GM06990 (cell line): ENCODE results near the gene RFLNA.

Experiments
- DNase-seq: peaks from one replicate; pipeline ENCODE4 v3.0.0-alpha.2; 2011; ENCODE audit not compliant: insufficient read length; ENCODE audit errors: extremely low read depth
- H3K27me3 ChIP-seq: replicated peaks from 2 replicates; pipeline ENCODE4 v1.6.0; 2011; ENCODE audit warnings: low read length; ENCODE audit not compliant: control insufficient read depth, insufficient read depth
- H3K36me3 ChIP-seq: 2 replicates; pipeline ENCODE4 v1.5.1; 2011; ENCODE audit warnings: low read length; ENCODE audit not compliant: control insufficient read depth, insufficient read depth
- H3K4me3 ChIP-seq: replicated peaks from 2 replicates; pipeline ENCODE4 v1.5.1; 2011; ENCODE audit warnings: low read depth, mild to moderate bottlenecking, control low read depth, low read length
- TF ChIP-seq, protein P1 (sequence below): IDR thresholded peaks from 2 replicates; pipeline ENCODE4 v1.5.1; 2011; ENCODE audit warnings: low read length, control low read depth, mild to moderate bottlenecking, inconsistent platforms; ENCODE audit not compliant: insufficient read depth, poor library complexity, severe bottlenecking

RFLNA gene

GRCh38 chr12:124338876-124339603 is 44.1 kb downstream of the RFLNA start:
- H3K27me3 ChIP-seq, result no peaks in the 10 kb centered on the region
- DNase-seq, result no peak
- TF ChIP-seq, protein P1, sequence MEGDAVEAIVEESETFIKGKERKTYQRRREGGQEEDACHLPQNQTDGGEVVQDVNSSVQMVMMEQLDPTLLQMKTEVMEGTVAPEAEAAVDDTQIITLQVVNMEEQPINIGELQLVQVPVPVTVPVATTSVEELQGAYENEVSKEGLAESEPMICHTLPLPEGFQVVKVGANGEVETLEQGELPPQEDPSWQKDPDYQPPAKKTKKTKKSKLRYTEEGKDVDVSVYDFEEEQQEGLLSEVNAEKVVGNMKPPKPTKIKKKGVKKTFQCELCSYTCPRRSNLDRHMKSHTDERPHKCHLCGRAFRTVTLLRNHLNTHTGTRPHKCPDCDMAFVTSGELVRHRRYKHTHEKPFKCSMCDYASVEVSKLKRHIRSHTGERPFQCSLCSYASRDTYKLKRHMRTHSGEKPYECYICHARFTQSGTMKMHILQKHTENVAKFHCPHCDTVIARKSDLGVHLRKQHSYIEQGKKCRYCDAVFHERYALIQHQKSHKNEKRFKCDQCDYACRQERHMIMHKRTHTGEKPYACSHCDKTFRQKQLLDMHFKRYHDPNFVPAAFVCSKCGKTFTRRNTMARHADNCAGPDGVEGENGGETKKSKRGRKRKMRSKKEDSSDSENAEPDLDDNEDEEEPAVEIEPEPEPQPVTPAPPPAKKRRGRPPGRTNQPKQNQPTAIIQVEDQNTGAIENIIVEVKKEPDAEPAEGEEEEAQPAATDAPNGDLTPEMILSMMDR, result no peak
- H3K36me3 ChIP-seq, result peaks cover 34% of the 10 kb centered on the region
- no peak overlapping the region for H3K4me3 ChIP-seq

DNA sequence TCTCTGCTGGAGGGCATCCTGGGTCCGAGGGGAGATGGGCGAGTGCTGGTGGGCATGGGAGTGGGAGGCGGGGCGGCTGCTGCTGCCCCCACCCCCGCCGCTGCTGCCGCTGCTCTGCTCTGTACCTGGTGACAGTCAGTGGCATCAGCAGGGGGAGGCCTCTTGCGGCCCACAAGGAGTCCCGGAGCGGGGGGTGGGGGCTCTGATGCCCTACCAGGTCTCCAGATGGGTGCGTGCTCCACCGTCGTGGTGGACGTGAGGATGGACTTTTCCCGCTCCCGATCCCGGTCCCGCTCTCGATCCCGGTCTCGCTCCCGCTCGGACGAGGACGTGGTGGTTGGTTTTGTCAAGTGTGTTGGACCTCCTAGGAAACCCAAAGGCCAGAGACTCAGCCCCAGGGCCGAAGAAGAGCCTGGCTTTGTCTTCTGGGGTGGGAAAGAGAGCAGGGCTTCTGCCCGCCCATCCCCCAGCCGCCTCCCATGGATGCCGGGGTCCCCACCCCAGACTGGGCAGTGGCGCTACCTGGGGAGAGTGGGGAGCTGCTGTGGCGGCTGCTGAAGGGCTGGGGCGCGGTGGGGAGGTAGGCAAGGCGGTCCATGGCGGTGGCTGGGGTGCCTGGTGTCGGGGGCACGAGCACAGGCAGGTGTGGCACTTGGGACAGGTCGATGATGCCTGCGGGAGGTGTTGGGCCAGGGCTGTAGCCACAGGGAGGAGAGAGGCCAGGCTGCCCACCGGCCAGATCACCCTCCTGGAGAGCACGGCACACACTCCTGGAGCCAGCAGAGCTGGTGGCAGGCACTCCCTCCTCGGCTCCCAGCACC is 45.4 kb downstream of the RFLNA start:
- no peaks in the 10 kb centered on the region for H3K27me3 ChIP-seq
- no peak overlapping the region for H3K4me3 ChIP-seq
- no peak for DNase-seq
- peaks cover 37% of the 10 kb centered on the region for H3K36me3 ChIP-seq
- TF ChIP-seq, protein P1, result no peak

GRCh38 chr12:124341645-124342069 is 46.8 kb downstream of the RFLNA start:
- peaks cover 42% of the 10 kb centered on the region for H3K36me3 ChIP-seq
- TF ChIP-seq, protein P1, result no peak
- no peak for DNase-seq
- H3K4me3 ChIP-seq, result no peak overlapping the region
- no peaks in the 10 kb centered on the region for H3K27me3 ChIP-seq

DNA sequence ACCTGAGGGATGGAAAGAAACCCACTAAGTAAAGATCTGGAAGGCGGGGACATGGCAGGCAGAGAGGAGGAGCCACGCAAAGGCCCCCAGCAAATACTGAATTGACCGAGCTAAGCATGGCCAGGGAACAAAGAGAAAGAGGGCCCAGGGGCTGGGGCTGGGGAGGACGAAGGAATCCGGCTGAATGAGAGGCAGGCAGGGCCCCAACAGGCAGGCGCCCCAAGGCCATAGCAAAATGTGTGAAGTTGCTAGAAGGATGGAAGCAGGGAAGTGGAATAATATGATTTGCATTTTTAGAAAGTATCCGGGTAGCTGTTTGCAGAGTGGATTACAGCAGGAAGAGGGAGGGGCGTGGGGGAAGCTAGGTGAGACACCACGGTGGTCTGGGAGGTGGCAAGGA is 49.1 kb downstream of the RFLNA start:
- H3K36me3 ChIP-seq, result peaks cover 58% of the 10 kb centered on the region
- no peaks in the 10 kb centered on the region for H3K27me3 ChIP-seq
- TF ChIP-seq, protein P1, result no peak
- DNase-seq, result no peak
- H3K4me3 ChIP-seq, result no peak overlapping the region

GRCh38 chr12:124344526-124344925 is 49.6 kb downstream of the RFLNA start:
- H3K4me3 ChIP-seq, result no peak overlapping the region
- peaks cover 58% of the 10 kb centered on the region for H3K36me3 ChIP-seq
- H3K27me3 ChIP-seq, result no peaks in the 10 kb centered on the region
- no peak for DNase-seq
- TF ChIP-seq, protein P1, result no peak
